ENCODE data around the gene KSR1. TPM values are rescaled to one million over a fixed set of nuclear protein-coding genes. Genes with fewer than 3 reads are reported as not detected.
"Not testable (repeated sequence)": the region's sequence is repeated elsewhere in the genome, so short reads cannot be mapped to it uniquely, and the experiment has no call there.

The KSR1 gene
- total RNA-seq, 4 donors from 2014 or later = 26.0 to 37.5 (median 35.0) TPM

GRCh38 chr17:27635275-27635823, 179.1 kb downstream of the KSR1 start:
- 78 to 85% methylated on average over 6 of the region's 6 CpGs for WGBS, 2 donors
- H3K4me3 ChIP-seq (ENCODE audit: low read depth, poor library complexity, severe bottlenecking) = no peak overlapping the region
- DNase-seq (ENCODE audit: low spot score in 2 of 2) = no peak
- TF ChIP-seq POLR2A (IDR thresholded peaks at IDR 0.05) (no peak), CTCF (IDR thresholded peaks at IDR 0.05) (no peak)
- intact Hi-C loops (cut with DNase I; ENCODE audit: low total_unique reads) = no loop called here

DNA sequence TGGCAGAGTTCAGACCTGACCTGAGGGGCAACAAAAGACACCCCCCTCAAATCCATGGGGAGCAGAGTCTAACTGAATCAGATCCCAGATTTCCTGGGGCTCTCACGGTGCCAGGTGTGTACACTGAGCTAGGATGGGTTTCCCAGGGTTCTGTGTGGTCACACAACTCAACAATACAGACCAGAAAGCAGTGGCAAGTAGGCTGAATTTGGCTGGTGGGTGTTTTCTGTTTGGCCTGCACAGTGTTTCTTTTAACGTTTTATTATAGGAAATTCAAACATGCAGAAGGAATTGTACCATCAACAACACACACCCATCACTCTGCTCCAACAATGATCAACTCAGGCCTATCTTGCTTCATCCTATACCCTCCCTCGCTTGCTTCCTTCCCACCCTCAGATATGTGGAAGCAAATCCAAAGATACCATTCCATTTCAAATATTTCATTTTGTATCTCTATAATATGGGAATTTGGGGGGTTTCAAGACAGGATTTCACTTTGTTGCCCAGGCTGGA, 179.8 kb downstream of the KSR1 start:
- H3K4me3 ChIP-seq (ENCODE audit: low read depth, poor library complexity, severe bottlenecking); intact Hi-C loops (cut with DNase I; ENCODE audit: low total_unique reads); DNase-seq (ENCODE audit: low spot score in 2 of 2): not testable (repeated sequence)
- WGBS, 2 donors = 70 to 77% methylated on average over 3 of the region's 3 CpGs

DNA sequence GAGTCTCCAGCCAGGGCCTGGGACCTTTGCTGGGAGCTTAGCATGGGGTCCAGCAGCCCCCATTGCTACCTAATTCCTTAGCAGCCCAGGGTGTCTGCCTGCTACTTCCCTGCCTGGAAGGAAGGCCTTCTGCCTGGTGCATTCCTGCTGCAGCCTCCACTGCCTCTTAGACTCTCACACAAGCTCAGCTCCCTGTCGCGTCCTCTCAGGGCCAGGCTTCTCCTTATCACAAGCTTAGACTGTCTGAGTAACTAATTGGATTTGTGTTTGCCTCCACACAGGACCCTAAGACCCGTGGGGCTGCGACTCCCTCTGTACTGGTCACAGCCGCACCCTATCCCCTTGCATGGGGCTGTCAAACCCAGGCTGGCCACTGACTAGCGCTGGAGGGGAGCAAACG, 181.6 kb downstream of the KSR1 start:
- 97% methylated on average over 5 to 7 of the region's 7 CpGs for WGBS, 2 donors

DNA sequence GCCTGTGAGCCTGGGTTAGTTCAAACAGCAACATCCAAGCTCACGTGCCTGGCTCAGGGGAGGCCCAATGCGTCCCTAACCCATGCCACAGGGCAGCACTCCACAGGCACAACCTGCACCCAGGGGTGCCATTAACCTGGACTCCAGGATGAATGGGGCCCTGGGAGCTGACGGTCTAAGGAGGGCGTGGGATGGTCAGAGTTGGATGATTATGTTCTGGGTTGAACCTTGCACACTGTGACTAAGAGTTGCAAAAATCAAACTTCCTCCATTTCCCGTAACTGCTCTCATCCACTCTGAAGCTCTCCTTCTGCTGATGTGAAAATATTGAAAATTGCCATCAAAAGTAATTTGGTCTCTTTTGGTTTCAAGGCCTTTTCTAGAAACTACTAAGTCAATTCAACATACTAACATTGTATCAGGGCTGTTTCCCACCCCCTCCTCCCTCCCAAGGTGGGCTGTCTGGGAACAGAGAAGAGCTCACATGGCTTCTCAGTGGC, 182.2 kb downstream of the KSR1 start:
- 82 to 87% methylated on average over 1 to 3 of the region's 5 CpGs for WGBS, 2 donors
- DNase-seq (ENCODE audit: low spot score in 2 of 2); H3K4me3 ChIP-seq (ENCODE audit: low read depth, poor library complexity, severe bottlenecking); intact Hi-C loops (cut with DNase I; ENCODE audit: low total_unique reads): not testable (repeated sequence)

More for the DNA sequence above, 181.6 kb downstream of the KSR1 start:
- DNase-seq (ENCODE audit: low spot score in 2 of 2); intact Hi-C loops (cut with DNase I; ENCODE audit: low total_unique reads); H3K4me3 ChIP-seq (ENCODE audit: low read depth, poor library complexity, severe bottlenecking): not testable (repeated sequence)

DNA sequence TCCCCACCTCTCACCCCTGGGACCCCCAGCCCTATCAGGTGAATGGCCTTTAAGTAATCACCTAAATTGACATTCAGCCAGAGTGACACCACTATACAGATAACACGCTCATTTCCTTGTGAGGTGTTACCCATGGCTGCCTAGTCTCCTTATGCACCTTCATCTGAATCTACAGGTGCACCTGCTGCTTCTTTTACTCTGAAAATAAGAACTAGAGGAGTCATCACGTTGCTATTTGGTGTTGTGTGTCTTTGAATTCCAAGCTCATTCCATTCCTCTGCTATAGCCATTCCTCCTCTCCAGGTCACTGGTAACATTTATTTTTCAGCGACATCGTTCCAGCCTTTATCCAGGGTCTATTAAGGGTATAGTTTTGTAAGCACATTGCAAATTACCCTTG, 184.5 kb downstream of the KSR1 start:
- 82 to 88% methylated on average over 4 of the region's 4 CpGs for WGBS, 2 donors
- DNase-seq (ENCODE audit: low spot score in 2 of 2) = no peak
- TF ChIP-seq CTCF (IDR thresholded peaks at IDR 0.05) = no peak
- TF ChIP-seq POLR2A (IDR thresholded peaks at IDR 0.05) = no peak
- H3K4me3 ChIP-seq (ENCODE audit: low read depth, poor library complexity, severe bottlenecking) = no peak overlapping the region
- intact Hi-C loops (cut with DNase I; ENCODE audit: low total_unique reads) = no loop called here

- peak; percentile 53 to 92 for DNase-seq (ENCODE audit: low spot score in 2 of 2)
- intact Hi-C loops (cut with DNase I; ENCODE audit: low total_unique reads) = no loop called here
- TF ChIP-seq CTCF (IDR thresholded peaks at IDR 0.05) (no peak), POLR2A (IDR thresholded peaks at IDR 0.05) (no peak)
- H3K4me3 ChIP-seq (ENCODE audit: low read depth, poor library complexity, severe bottlenecking) = no peak overlapping the region
- 46 to 52% methylated on average over 9 of the region's 9 CpGs for WGBS, 2 donors
Observed at GRCh38 chr17:27644586-27644985, 188.3 kb downstream of the KSR1 start.

DNA sequence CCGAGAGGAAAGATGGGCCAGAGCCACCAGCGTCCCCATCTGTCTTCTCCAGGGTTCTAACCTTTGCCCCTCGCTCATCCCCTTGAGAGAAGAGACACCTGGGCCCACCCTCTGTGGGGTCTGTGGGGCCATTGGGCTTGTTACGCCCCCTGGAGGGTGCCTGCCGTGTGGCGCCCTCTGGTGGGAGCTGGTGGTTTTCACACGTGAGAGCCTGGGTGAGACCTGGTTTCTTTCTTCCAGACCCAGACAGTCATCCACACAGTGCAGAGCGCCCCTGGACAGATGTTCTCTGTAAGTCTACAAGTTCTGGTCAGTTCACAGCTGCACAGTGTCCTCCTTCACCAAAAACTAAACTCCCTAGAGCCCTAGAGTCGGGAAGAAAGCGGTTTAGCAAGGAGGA, 189.4 kb downstream of the KSR1 start:
- H3K4me3 ChIP-seq (ENCODE audit: low read depth, poor library complexity, severe bottlenecking); DNase-seq (ENCODE audit: low spot score in 2 of 2): not testable (repeated sequence)
- 98 to 100% methylated on average over 3 to 4 of the region's 10 CpGs for WGBS, 2 donors
- intact Hi-C loops (cut with DNase I; ENCODE audit: low total_unique reads) = loop anchor here (5.0 kb wide), 1 partner anchor 408 kb away; no protein-coding TSS in a partner anchor

- 95% methylated on average over 13 of the region's 13 CpGs for WGBS, 2 donors
- no peak for DNase-seq (ENCODE audit: low spot score in 2 of 2)
- intact Hi-C loops (cut with DNase I; ENCODE audit: low total_unique reads) = loop anchor here (5.0 kb wide), 1 partner anchor 409 kb away; no protein-coding TSS in a partner anchor
- H3K4me3 ChIP-seq (ENCODE audit: low read depth, poor library complexity, severe bottlenecking) = no peak overlapping the region
- no peak for TF ChIP-seq POLR2A (IDR thresholded peaks at IDR 0.05)
Observed at GRCh38 chr17:27646232-27646631, 190.0 kb downstream of the KSR1 start.
